H9 (cell line): ENCODE measurements around the gene ATXN7. TPM values are rescaled to one million over a fixed set of nuclear protein-coding genes. Genes with fewer than 3 reads are reported as not detected.
A peak's percentile ranks its signal among the peaks of the same experiment; 100 is the strongest.

Source experiments
- DNase-seq: peaks from one replicate; pipeline ENCODE4 v3.0.0-alpha.2; 2017
- H2AFZ ChIP-seq: one replicate; pipeline ENCODE4 v1.6.1; 2013; ENCODE audit warnings: mild to moderate bottlenecking, low read length, control low read depth, moderate library complexity
- H2AK5ac ChIP-seq: 2 replicates; pipeline ENCODE4 v1.6.1; 2013; ENCODE audit warnings: low read length, control low read depth, mixed read lengths; ENCODE audit not compliant: insufficient read length
- H2BK120ac ChIP-seq: one replicate; pipeline ENCODE4 v1.6.1; 2013; ENCODE audit warnings: low read depth, mild to moderate bottlenecking, low read length, control low read depth, inconsistent platforms; ENCODE audit not compliant: poor library complexity, severe bottlenecking
- H2BK12ac ChIP-seq: 2 replicates; pipeline ENCODE4 v1.6.1; 2013; ENCODE audit warnings: low read length, control low read depth, mixed read lengths, low read depth; ENCODE audit not compliant: insufficient read length
- H2BK15ac ChIP-seq: 2 replicates; pipeline ENCODE4 v1.6.1; 2013; ENCODE audit warnings: low read depth, low read length, control low read depth
- H2BK20ac ChIP-seq: one replicate; pipeline ENCODE4 v1.6.1; 2013; ENCODE audit warnings: low read depth, mild to moderate bottlenecking, low read length, control low read depth, inconsistent platforms; ENCODE audit not compliant: poor library complexity, severe bottlenecking
- H2BK5ac ChIP-seq: 2 replicates; pipeline ENCODE4 v1.6.1; 2013; ENCODE audit warnings: low read length, control low read depth, mixed read lengths; ENCODE audit not compliant: insufficient read length
- H3K14ac ChIP-seq: 2 replicates; pipeline ENCODE4 v1.6.1; 2013; ENCODE audit warnings: low read length, control low read depth; ENCODE audit not compliant: insufficient read depth
- H3K18ac ChIP-seq: 2 replicates; pipeline ENCODE4 v1.6.1; 2013; ENCODE audit warnings: low read depth, mild to moderate bottlenecking, mixed read lengths, low read length, control low read depth; ENCODE audit not compliant: insufficient read length
- H3K23ac ChIP-seq: 2 replicates; pipeline ENCODE4 v1.6.1; 2013; ENCODE audit warnings: low read length, control low read depth, mixed read lengths, low read depth; ENCODE audit not compliant: insufficient read length
- H3K23me2 ChIP-seq: 2 replicates; pipeline ENCODE4 v1.6.1; 2013; ENCODE audit warnings: low read depth, mild to moderate bottlenecking, mixed read lengths, low read length, control low read depth; ENCODE audit not compliant: insufficient read length, poor library complexity, severe bottlenecking
- H3K27ac ChIP-seq: 2 replicates; pipeline ENCODE4 v1.5.1; 2013; ENCODE audit warnings: low read length, control low read depth, mixed read lengths, low read depth; ENCODE audit not compliant: insufficient read length
- H3K27me3 ChIP-seq: 2 replicates; pipeline ENCODE4 v1.6.1; 2013; ENCODE audit warnings: low read length, control low read depth, inconsistent platforms; ENCODE audit not compliant: insufficient read depth
- H3K4ac ChIP-seq: 2 replicates; pipeline ENCODE4 v1.6.1; 2013; ENCODE audit warnings: low read depth, mild to moderate bottlenecking, control low read depth, inconsistent platforms, low read length, moderate library complexity
- H3K4me1 ChIP-seq: 2 replicates; pipeline ENCODE4 v1.6.1; 2013; ENCODE audit warnings: low read length, control low read depth, inconsistent platforms; ENCODE audit not compliant: insufficient read depth
- H3K4me2 ChIP-seq: 2 replicates; pipeline ENCODE4 v1.6.1; 2013; ENCODE audit warnings: low read length, control low read depth, mixed read lengths; ENCODE audit not compliant: insufficient read length, insufficient read depth
- H3K56ac ChIP-seq: 2 replicates; pipeline ENCODE4 v1.6.1; 2013; ENCODE audit warnings: low read depth, mild to moderate bottlenecking, mixed read lengths, low read length, control low read depth; ENCODE audit not compliant: insufficient read length
- H3K79me1 ChIP-seq: 2 replicates; pipeline ENCODE4 v1.6.1; 2013; ENCODE audit warnings: low read depth, mild to moderate bottlenecking, moderate library complexity, low read length, control low read depth, inconsistent platforms; ENCODE audit not compliant: insufficient read depth, poor library complexity, severe bottlenecking
- H3K79me2 ChIP-seq: 2 replicates; pipeline ENCODE4 v1.6.1; 2013; ENCODE audit warnings: low read length, control low read depth, inconsistent platforms; ENCODE audit not compliant: insufficient read depth
- H3K9ac ChIP-seq: 2 replicates; pipeline ENCODE4 v1.6.1; 2013; ENCODE audit warnings: low read length, control low read depth, mixed read lengths; ENCODE audit not compliant: insufficient read length; ENCODE audit errors: extremely low read depth
- H3K9me3 ChIP-seq: one replicate; pipeline ENCODE4 v1.6.1; 2013; ENCODE audit warnings: low read depth, low read length, inconsistent platforms; ENCODE audit not compliant: control insufficient read depth
- H3T11ph ChIP-seq: one replicate; pipeline ENCODE4 v1.6.1; 2013; ENCODE audit warnings: mild to moderate bottlenecking, low read length, control low read depth, inconsistent platforms
- H4K20me1 ChIP-seq: one replicate; pipeline ENCODE4 v1.6.1; 2013; ENCODE audit not compliant: control insufficient read depth, insufficient read length, insufficient read depth
- H4K5ac ChIP-seq: 2 replicates; pipeline ENCODE4 v1.6.1; 2013; ENCODE audit warnings: low read depth, mild to moderate bottlenecking, mixed read lengths, low read length, control low read depth; ENCODE audit not compliant: insufficient read length
- H4K8ac ChIP-seq: replicated peaks from 2 replicates; pipeline ENCODE4 v1.6.1; 2013; ENCODE audit warnings: low read length, control low read depth, mixed read lengths, low read depth; ENCODE audit not compliant: insufficient read length
- H4K91ac ChIP-seq: 2 replicates; pipeline ENCODE4 v1.6.1; 2013; ENCODE audit warnings: low read depth, mild to moderate bottlenecking, moderate library complexity, mixed read lengths, low read length, control low read depth; ENCODE audit not compliant: insufficient read length
- H3K27ac Mint-ChIP-seq, 3 experiments: 2 replicates in 2 of 3; 3 replicates in 1 of 3; pipeline ENCODE4 v1.8.0; 2020 to 2021; ENCODE audit warnings: mixed read lengths in 3 of 3, mild to moderate bottlenecking in 1 of 3, moderate library complexity in 1 of 3
- H3K27me3 Mint-ChIP-seq: 2 replicates; pipeline ENCODE4 v1.8.0; 2021; ENCODE audit warnings: low read depth, mild to moderate bottlenecking, moderate library complexity, mixed read lengths
- H3K36me3 Mint-ChIP-seq, 3 experiments: 2 replicates in 2 of 3; 3 replicates in 1 of 3; pipeline ENCODE4 v1.8.0; 2020 to 2021; ENCODE audit warnings: low read depth in 3 of 3, mixed read lengths in 3 of 3; ENCODE audit not compliant: insufficient read depth in 1 of 3
- H3K4me1 Mint-ChIP-seq, 2 experiments: 2 replicates each; pipeline ENCODE4 v1.8.0; 2020; ENCODE audit warnings: mixed read lengths in 2 of 2
- H3K4me3 Mint-ChIP-seq, 2 experiments: 2 replicates in 1 of 2; 3 replicates in 1 of 2; pipeline ENCODE4 v1.8.0; 2020 to 2021; ENCODE audit warnings: mild to moderate bottlenecking in 2 of 2, mixed read lengths in 2 of 2, moderate library complexity in 1 of 2
- H3K9me3 Mint-ChIP-seq, 2 experiments: 2 replicates in 1 of 2; 3 replicates in 1 of 2; pipeline ENCODE4 v1.8.0; 2020; ENCODE audit warnings: mild to moderate bottlenecking in 2 of 2, mixed read lengths in 2 of 2, moderate library complexity in 1 of 2
- CTCF ChIP-seq: fragments of 200-600 bp; sonication (generic); conservative IDR thresholded peaks from 3 replicates; pipeline ENCODE4 v1.8.0; 2021; ENCODE audit warnings: antibody characterized with exemption, mild to moderate bottlenecking
- WGBS: extraction: QIAGEN DNeasy Blood & Tissue Kit; methylation state at CpG from one replicate; pipeline ENCODE4 v1.1.7; 2013; ENCODE audit warnings: missing lambda C conversion rate, low lambda C conversion rate, mixed read lengths; ENCODE audit not compliant: insufficient read length; ENCODE audit errors: extremely low coverage; 5-methylcytosine and 5-hydroxymethylcytosine counted together
- total RNA-seq: library from RNA; stranded (reverse); gene quantifications from 2 replicates; pipeline ENCODE4 v1.2.1, GENCODE V29; 2021

Gene ATXN7
- total RNA-seq, 1 experiment from 2014 or later: 21.5 TPM

GRCh38 chr3:64002233-64002632 lies 138.6 kb downstream of the ATXN7 start:
- Histone ChIP-seq H4K8ac (no peak overlapping the region), H4K20me1 (no peaks in the 10 kb centered on the region), H3K4ac (no peak overlapping the region), H2BK120ac (no peak overlapping the region), H3K4me1 (no peaks in the 10 kb centered on the region; the same call in 1 of the 2 replicates), H4K5ac (no peak overlapping the region), H3K79me1 (no peaks in the 10 kb centered on the region), H3K9me3 (no peaks in the 10 kb centered on the region), H3T11ph (no peak overlapping the region), H2BK15ac (no peak overlapping the region), H4K91ac (no peak overlapping the region), H3K27ac (no peak overlapping the region), H2BK12ac (no peak overlapping the region), H3K56ac (no peak overlapping the region), H2AK5ac (no peak overlapping the region), H3K23me2 (no peaks in the 10 kb centered on the region), H3K18ac (no peak overlapping the region), H3K9ac (no peak overlapping the region), H2AFZ (no peak overlapping the region), H2BK20ac (no peak overlapping the region), H2BK5ac (no peak overlapping the region), H3K79me2 (no peaks in the 10 kb centered on the region), H3K14ac (no peak overlapping the region), H3K27me3 (no peaks in the 10 kb centered on the region), H3K23ac (no peak overlapping the region), H3K4me2 (no peak overlapping the region)
- no CpG with 5 or more reads among the region's 4 CpGs for WGBS
- H3K36me3 Mint-ChIP-seq: peaks cover 4 to 18% (median 4%) of the 10 kb centered on the region in 3 experiments; a peak in 5 of 7 replicates
- no peak for DNase-seq
- 0 out of 7 replicates have a peak overlapping the region, but pooled peaks of 1 of the 3 experiments have one; percentile 35 for H3K27ac Mint-ChIP-seq
- no peaks in the 10 kb centered on the region for H3K9me3 Mint-ChIP-seq
- TF ChIP-seq CTCF: no peak
- peaks cover 20 to 29% of the 10 kb centered on the region in 2 experiments for H3K4me1 Mint-ChIP-seq
- H3K27me3 Mint-ChIP-seq: no peaks in the 10 kb centered on the region
- no peak overlapping the region for H3K4me3 Mint-ChIP-seq
